Mesodermal cell (in vitro differentiated cells): Measurements from ENCODE around the gene ATP5F1D. TPM values are rescaled to one million over a fixed set of nuclear protein-coding genes. Genes with fewer than 3 reads are reported as not detected.
"Not testable (repeated sequence)": the region's sequence is repeated elsewhere in the genome, so short reads cannot be mapped to it uniquely, and the experiment has no call there.

Experiments
- H3K27ac ChIP-seq: 2 replicates; pipeline ENCODE4 v1.7.0; 2013; ENCODE audit warnings: mild to moderate bottlenecking, low read depth, low read length, moderate library complexity; ENCODE audit not compliant: severe bottlenecking
- H3K36me3 ChIP-seq: 2 replicates; pipeline ENCODE4 v1.7.1; 2013; ENCODE audit warnings: mild to moderate bottlenecking, low read length, moderate library complexity; ENCODE audit not compliant: control insufficient read depth, insufficient read depth
- H3K4me1 ChIP-seq: one replicate; pipeline ENCODE4 v1.7.1; 2013; ENCODE audit warnings: mild to moderate bottlenecking, low read length; ENCODE audit not compliant: insufficient read depth, control insufficient read depth, poor library complexity, severe bottlenecking
- H3K4me3 ChIP-seq: 2 replicates; pipeline ENCODE4 v1.7.0; 2013; ENCODE audit warnings: low read length, control low read depth, mild to moderate bottlenecking; ENCODE audit not compliant: insufficient read depth, poor library complexity, severe bottlenecking; ENCODE audit errors: extremely low read depth
- H3K9me3 ChIP-seq: 2 replicates; pipeline ENCODE4 v1.7.1; 2013; ENCODE audit warnings: mild to moderate bottlenecking, low read length, moderate library complexity; ENCODE audit not compliant: control insufficient read depth
- WGBS, 2 experiments: methylation state at CpG; one replicate each; pipeline ENCODE4 v1.1.5; 2013; ENCODE audit warnings: missing lambda C conversion rate in 2 of 2; ENCODE audit not compliant: insufficient coverage in 2 of 2; 5-methylcytosine and 5-hydroxymethylcytosine counted together
- polyA plus RNA-seq, 2 experiments: library from polyadenylated mRNA; stranded (reverse); fragments of 50-300 nt; gene quantifications; one replicate each; pipeline ENCODE4 v1.2.3, GENCODE V29; 2013

ATP5F1D gene
- polyA plus RNA-seq (2013, experiment 1 of 2): 132 TPM
- 98.5 TPM for polyA plus RNA-seq (2013, experiment 2 of 2)

- peaks cover 13% of the 10 kb centered on the region for H3K4me1 ChIP-seq
- no peaks in the 10 kb centered on the region for H3K9me3 ChIP-seq
- peaks cover 6% of the 10 kb centered on the region for H3K36me3 ChIP-seq
- 1 to 2% methylated on average over 72 to 77 of the region's 79 CpGs for WGBS, 2 experiments
- peak within 1 kb of the TSS; percentile 23 for H3K27ac ChIP-seq
- H3K4me3 ChIP-seq: peak within 1 kb of the TSS; percentile 85
Measured at GRCh38 chr19:1241417-1242095, at the start of gene ATP5F1D. Gene ATP5F1D, plus strand, starts transcription at chr19:1241751. Its CDS starts 100 bp downstream, at chr19:1241851.

GRCh38 chr19:1199531-1199930 is 42.0 kb upstream of the ATP5F1D start:
- no peaks in the 10 kb centered on the region for H3K36me3 ChIP-seq
- WGBS, 2 experiments: 84 to 94% methylated on average over 10 of the region's 10 CpGs
- no peak overlapping the region for H3K27ac ChIP-seq
- no peak overlapping the region for H3K4me3 ChIP-seq
- H3K9me3 ChIP-seq: no peaks in the 10 kb centered on the region
- H3K4me1 ChIP-seq: peaks cover 5% of the 10 kb centered on the region

- H3K4me1 ChIP-seq, H3K27ac ChIP-seq, H3K4me3 ChIP-seq, H3K36me3 ChIP-seq, H3K9me3 ChIP-seq: not testable (repeated sequence)
- 94 to 100% methylated on average over 1 to 2 of the region's 4 CpGs for WGBS, 2 experiments
Measured at GRCh38 chr19:1200614-1201013, 40.9 kb upstream of the ATP5F1D start.

GRCh38 chr19:1205114-1206099 is 36.1 kb upstream of the ATP5F1D start, which contains the start of gene STK11:
Gene STK11, plus strand, starts transcription at chr19:1205778. Its CDS starts 1,136 bp downstream, at chr19:1206914.
- Histone ChIP-seq H3K36me3 (peaks cover 25% of the 10 kb centered on the region), H3K9me3 (no peaks in the 10 kb centered on the region), H3K27ac (peak within 1 kb of the TSS; percentile 53), H3K4me3 (peak within 1 kb of the TSS; percentile 76), H3K4me1 (peaks cover 21% of the 10 kb centered on the region)
- whole genome bisulfite sequencing, 2 experiments: 4 to 8% methylated on average over 44 to 74 of the region's 114 CpGs

- H3K4me3 ChIP-seq: peak overlapping the region; percentile 76
- WGBS, 2 experiments: 0% methylated on average over 58 to 73 of the region's 78 CpGs
- no peaks in the 10 kb centered on the region for H3K9me3 ChIP-seq
- peaks cover 34% of the 10 kb centered on the region for H3K36me3 ChIP-seq
- peaks cover 21% of the 10 kb centered on the region for H3K4me1 ChIP-seq
- H3K27ac ChIP-seq: no peak overlapping the region
Measured at GRCh38 chr19:1206150-1206863, 35.2 kb upstream of the ATP5F1D start.

GRCh38 chr19:1206864-1207450 is 34.6 kb upstream of the ATP5F1D start:
- Histone ChIP-seq H3K9me3 (no peaks in the 10 kb centered on the region), H3K4me1 (peaks cover 21% of the 10 kb centered on the region), H3K4me3 (peak overlapping the region; percentile 76), H3K36me3 (peaks cover 40% of the 10 kb centered on the region), H3K27ac (peak overlapping the region; percentile 39)
- 2 to 6% methylated on average over 23 to 38 of the region's 38 CpGs for WGBS, 2 experiments

- H3K9me3 ChIP-seq, H3K4me3 ChIP-seq, H3K27ac ChIP-seq: not testable (repeated sequence)
- 81 to 83% methylated on average over 7 to 10 of the region's 10 CpGs for WGBS, 2 experiments
- Histone ChIP-seq H3K36me3 (peaks cover 49% of the 10 kb centered on the region), H3K4me1 (peaks cover 23% of the 10 kb centered on the region)
Measured at GRCh38 chr19:1208830-1209229, 32.7 kb upstream of the ATP5F1D start.

GRCh38 chr19:1210227-1210538 is 31.4 kb upstream of the ATP5F1D start:
- H3K36me3 ChIP-seq: peaks cover 49% of the 10 kb centered on the region
- H3K4me3 ChIP-seq: no peak overlapping the region
- H3K9me3 ChIP-seq: no peaks in the 10 kb centered on the region
- H3K27ac ChIP-seq: no peak overlapping the region
- peaks cover 33% of the 10 kb centered on the region for H3K4me1 ChIP-seq
- 92 to 95% methylated on average over 4 to 7 of the region's 13 CpGs for WGBS, 2 experiments

GRCh38 chr19:1211494-1212234 is 29.9 kb upstream of the ATP5F1D start:
- peaks cover 50% of the 10 kb centered on the region for H3K36me3 ChIP-seq
- H3K27ac ChIP-seq: no peak overlapping the region
- H3K4me3 ChIP-seq: no peak overlapping the region
- 95 to 96% methylated on average over 30 to 32 of the region's 33 CpGs for WGBS, 2 experiments
- H3K9me3 ChIP-seq: no peaks in the 10 kb centered on the region
- peaks cover 34% of the 10 kb centered on the region for H3K4me1 ChIP-seq
